Activated CD4-positive, alpha-beta T cell treated with anti-CD3 and anti-CD28 coated beads for 1 hour (primary cell): Measurements from ENCODE around the gene NRCAM.
"Not testable (repeated sequence)": the region's sequence is repeated elsewhere in the genome, so short reads cannot be mapped to it uniquely, and the experiment has no call there.

Experiments used
- DNase-seq: peaks from one replicate; pipeline ENCODE4 v3.0.0-alpha.2; 2020

The NRCAM gene

DNA sequence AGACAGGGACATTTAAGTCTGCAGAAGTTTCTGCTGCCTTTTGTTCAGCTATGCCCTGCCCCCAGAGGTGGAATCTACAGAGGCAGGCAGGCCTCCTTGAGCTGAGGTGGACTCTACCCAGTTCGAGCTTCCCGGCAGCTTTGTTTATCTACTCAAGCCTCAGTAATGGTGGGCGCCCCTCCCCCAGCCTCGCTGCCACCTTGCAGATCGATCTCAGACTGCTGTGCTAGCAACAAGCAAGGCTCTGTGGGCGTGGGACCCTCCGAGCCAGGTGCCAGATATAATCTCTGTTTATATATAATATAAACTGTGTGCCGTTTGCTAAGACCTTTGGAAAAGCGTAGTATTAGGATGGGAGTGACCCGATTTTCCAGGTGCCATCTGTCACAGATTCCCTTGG lies 63.1 kb downstream of the NRCAM start:
- not testable (repeated sequence) for DNase-seq

GRCh38 chr7:108387686-108388085 lies 68.5 kb downstream of the NRCAM start:
- not testable (repeated sequence) for DNase-seq

DNA sequence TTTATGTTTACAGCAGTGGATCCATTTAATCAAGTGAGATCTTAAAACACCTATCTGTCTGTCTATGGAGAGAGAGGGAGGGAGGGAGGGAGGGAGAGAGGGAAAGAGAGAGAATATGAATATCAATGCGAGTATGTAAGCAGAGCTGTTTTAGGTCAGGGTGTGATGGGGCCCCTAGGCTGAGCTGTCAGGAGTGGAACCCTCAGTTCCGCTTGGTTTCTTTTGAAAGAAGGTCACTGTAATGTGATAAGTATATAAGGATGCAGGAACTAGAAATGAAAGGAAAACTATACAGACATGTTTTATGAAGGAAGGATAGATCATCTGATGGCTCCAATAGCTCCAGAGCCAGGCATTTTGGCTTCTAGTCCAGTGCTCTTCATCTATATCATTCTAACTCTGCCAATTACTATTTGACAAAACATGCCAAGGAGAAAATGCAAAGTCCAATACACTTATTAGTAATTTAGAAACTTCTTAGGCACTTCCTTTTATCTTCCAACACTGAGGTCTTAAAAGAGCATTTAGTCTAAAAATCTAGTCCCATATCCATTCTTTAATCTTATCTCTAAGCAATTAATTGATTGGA lies 70.3 kb downstream of the NRCAM start:
- DNase-seq, result no peak

DNA sequence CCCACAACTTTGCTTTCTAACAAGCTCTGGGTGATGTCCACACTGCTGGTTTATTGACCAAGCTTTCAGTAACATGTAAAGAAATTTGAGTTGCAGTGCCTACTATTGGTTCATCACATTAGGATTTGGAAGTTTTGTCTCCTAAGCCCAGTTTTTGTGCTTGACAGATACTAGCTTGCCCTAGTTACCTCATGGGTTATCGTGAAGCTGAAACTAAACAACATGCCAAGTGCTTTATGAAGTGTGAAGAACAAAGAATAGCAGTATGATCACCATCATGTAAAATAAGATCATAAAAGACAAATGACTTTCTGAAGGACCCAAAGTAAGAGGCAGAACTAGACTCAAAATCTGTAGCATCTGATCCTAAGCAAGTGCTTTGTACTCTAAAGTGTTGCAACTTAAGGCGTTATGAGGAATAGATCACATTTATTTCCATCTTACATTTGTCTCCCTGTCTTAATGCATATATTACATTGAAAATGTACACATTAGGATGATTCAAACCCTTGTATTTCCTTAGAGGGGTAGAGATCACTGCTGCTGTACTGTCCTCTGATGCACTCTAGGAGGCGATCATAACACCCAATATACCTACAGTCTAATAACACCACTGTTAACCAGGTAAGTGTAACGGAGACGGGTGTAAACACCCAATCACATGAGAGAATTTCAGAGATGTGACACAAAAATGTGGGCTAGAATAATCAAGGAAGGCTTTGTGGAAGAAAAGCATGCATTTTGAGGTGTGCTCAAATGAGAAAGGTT lies 71.3 kb downstream of the NRCAM start:
- DNase-seq, result no peak

DNA sequence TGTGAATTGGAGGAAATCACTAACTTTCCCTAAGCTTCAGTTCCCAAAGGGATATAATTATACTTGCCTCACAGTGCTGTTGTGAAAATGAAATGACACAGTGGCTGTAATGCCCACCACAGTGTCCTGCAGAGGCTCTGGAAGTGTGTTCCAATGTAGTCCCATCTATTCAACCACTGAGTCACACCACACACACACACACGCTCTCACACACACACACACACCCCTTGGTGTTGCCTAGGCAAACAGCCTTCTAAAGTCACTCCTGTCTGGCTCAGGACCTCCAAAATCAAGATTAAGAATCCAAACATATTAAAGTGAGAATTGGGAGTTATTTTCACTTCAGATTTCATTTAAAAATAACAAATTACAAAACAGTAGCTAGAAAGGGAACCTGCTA lies 73.3 kb downstream of the NRCAM start:
- DNase-seq, result no peak

GRCh38 chr7:108380517-108380916 lies 75.7 kb downstream of the NRCAM start:
- no peak for DNase-seq

DNA sequence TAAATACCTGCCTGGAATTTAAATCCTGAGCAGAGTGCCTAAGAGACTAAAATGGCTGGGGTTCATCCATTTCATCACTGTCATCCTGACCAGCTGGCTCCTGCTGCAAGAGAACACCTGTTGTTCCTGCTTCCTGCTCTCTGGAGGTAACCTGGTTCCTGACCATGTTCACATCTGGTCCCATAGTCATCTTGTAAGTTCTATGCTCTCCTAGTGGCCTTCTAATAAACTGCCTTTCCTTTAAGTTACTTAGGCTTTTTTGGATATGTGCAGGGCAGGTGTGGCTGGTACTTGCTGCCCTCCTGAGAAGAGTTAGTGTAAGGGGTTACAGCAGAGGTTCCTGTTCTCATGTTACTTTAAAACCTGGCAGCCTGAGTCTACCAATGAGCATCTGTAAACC lies 80.0 kb downstream of the NRCAM start:
- no peak for DNase-seq

DNA sequence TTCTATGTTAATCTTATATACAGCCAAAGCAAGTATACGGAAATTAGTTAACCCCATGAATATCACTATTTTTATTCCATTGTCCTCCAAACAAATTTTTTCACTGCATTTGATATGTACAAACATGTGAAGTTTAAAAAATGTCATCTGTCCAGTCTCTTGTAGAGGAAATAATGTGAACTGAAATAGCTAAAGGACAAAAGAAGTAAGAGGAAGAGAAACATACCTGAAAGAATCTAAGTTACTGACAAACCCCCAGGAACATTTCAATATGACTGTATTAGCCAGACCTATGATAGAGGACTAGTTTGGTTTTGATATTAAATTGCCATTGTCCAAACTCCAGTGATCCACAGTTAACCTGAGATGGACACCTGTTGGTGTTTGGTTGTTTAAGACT lies 80.6 kb downstream of the NRCAM start:
- no peak for DNase-seq

- no peak for DNase-seq
These were observed 81.3 kb downstream of the NRCAM start for GRCh38 chr7:108374899-108375298.

DNA sequence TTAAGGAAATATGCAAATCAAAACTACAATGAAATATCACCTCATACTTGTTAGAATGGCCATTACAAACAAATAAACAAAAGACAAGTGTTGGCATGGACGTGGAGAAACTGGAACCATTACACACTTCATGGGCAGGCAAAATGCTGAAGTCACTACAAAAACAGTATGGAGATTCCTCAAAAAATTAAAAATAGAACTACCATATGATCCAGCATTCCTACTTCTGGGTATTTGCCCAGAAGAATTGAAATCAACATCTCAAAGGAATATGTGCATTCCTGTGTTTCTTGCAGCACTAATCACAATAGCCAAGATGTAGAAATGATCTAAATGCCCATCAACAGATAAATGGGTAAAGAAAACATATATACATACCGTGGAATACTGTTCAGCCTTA lies 83.6 kb downstream of the NRCAM start:
- DNase-seq, result no peak

DNA sequence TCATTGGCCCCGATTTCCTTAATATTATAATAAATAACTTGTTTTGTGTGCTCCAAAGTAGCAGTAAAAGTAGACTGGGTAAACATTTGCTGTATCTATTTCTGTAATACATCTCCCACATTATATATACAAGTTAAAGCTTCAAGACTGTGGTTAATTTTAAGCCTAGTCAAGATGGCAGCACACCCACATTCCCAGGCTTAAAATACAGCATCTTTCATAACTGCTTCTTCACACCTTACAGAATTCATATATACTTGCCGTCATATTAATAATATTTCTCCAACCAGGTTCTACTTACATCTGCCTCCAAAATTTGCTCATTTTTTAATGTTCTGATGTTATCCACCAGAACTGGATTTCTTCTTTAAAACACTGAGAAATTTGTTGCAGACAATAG lies 85.6 kb downstream of the NRCAM start:
- DNase-seq, result no peak

DNA sequence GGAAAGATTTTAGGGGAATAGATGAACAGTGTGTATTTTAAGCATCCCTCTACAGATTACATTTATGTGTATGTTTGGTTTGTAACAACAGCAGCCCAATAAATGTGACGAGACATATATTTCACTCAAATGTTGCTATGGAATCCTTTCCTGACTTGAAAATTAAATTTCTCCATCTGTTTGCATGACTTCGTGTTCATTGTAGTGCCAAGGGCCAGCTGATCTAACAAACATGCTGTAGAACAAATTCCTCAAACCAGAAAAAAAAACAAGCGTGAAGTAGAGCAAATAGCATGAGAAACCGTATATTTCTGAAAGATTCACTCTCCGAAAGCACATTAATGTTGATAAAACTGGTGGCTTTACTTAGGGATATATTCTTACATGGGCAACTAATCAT lies 87.8 kb downstream of the NRCAM start:
- no peak for DNase-seq

- no peak for DNase-seq
These were observed 88.3 kb downstream of the NRCAM start for GRCh38 chr7:108367946-108368345.

GRCh38 chr7:108367314-108367713 lies 88.9 kb downstream of the NRCAM start:
- no peak for DNase-seq

GRCh38 chr7:108363659-108364058 lies 92.6 kb downstream of the NRCAM start:
- no peak for DNase-seq

DNA sequence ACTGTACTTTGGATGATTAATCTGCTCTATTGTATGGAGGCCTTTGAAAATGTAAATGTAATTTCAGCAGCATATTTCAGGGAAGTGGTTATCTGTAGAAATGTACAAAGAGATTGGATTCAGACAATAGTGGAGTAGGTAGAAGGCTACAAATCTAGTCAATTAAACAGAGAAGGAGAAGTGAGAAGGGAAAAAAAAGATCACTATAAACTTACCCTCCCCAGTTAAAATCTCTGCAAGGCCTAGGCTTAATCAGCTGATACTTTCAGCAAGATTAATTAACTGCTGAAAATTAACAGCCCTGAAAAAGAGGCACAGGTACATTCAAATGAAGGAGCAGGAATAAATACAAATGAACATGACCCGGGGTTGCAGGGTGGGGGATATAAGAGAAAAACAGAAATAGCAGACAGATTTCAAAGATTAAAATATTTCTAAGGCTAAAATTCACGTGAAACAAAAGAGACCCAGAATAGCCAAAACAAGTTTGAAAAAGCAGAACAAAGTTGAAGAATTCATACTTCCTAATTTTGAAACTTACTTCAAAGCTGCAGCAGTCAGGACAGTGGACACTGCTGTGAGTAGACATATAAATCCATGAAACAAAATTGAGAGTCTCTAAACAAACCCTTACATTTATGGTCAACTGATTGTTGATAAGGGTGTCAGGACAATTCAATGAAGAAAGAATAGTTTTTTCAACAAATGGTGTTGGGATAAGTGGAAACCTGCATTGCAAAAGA lies 96.0 kb downstream of the NRCAM start:
- no peak for DNase-seq

GRCh38 chr7:108358553-108358952 lies 97.7 kb downstream of the NRCAM start:
- no peak for DNase-seq

- no peak for DNase-seq
These were observed 104.5 kb downstream of the NRCAM start for GRCh38 chr7:108351729-108352131.

- no peak for DNase-seq
These were observed 107.3 kb downstream of the NRCAM start for GRCh38 chr7:108348913-108349312.

GRCh38 chr7:108347616-108348015 lies 108.6 kb downstream of the NRCAM start:
- DNase-seq, result no peak

DNA sequence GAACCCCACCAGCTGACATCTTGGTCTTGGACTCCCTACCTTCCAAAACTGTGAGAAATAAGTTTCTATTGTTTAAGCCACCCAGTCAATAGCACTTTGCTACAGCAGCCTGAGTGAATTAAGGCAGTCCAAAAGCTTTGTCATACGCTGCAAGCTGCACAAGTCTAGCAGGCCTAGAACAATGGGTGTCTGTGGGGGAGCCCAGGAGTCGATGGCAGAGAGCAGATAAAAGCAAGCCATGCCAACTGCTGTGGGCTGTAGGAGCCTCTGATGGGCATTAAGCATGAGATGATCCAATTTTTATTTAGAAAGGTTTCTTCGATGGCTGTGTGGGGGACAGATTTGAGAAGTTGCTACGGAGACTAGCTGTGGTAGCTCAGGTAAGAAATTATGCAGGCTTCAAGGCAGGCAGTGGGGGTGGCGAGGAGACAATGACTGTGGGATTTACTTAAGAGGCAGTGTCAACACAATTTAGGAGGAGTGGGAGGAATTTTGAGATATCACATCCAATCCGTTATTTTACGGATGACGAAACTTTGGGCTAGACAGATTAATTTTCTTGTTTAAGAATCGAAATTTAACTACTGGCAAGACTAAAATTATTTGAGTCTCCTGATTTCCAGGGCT lies 110.4 kb downstream of the NRCAM start:
- DNase-seq, result no peak

GRCh38 chr7:108340856-108341411 lies 115.3 kb downstream of the NRCAM start:
- DNase-seq, result no peak

DNA sequence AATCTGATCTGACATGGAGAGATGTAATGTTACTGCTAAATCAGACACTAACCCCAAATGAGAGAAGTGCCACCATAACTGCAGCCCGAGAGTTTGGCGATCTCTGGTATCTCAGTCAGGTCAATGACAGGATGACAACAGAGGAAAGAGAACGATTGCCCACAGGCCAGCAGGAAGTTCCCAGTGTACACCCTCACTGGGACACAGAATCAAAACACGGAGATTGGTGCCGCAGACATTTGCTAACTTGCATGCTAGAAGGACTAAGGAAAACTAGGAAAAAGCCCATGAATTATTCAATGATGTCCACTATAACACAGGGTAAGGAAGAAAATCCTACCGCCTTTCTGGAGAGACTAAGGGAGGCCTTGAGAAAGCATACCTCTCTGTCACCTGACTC lies 115.8 kb downstream of the NRCAM start:
- not testable (repeated sequence) for DNase-seq
